ENCODE data around the gene TBX2.

- no peak for TF ChIP-seq POLR2A (IDR thresholded peaks at IDR 0.05)
- no peak for TF ChIP-seq CTCF (IDR thresholded peaks at IDR 0.05)
- TF ChIP-seq EP300 (IDR thresholded peaks at IDR 0.05) = no peak
Measured at GRCh38 chr17:61384354-61384691, 15.3 kb upstream of the TBX2 start.
